Measurements from ENCODE around the gene FRMPD2.

The FRMPD2 gene

GRCh38 chr10:48274636-48275035, at the start of gene FRMPD2:
Gene FRMPD2, minus strand, starts transcription at chr10:48274696. Its CDS starts 129 bp downstream, at chr10:48274567.
- DNase-seq: no peak

GRCh38 chr10:48322017-48322416, 47.5 kb upstream of the FRMPD2 start:
- DNase-seq: no peak

GRCh38 chr10:48317321-48317990, 43.0 kb upstream of the FRMPD2 start:
- DNase-seq: no peak

DNA sequence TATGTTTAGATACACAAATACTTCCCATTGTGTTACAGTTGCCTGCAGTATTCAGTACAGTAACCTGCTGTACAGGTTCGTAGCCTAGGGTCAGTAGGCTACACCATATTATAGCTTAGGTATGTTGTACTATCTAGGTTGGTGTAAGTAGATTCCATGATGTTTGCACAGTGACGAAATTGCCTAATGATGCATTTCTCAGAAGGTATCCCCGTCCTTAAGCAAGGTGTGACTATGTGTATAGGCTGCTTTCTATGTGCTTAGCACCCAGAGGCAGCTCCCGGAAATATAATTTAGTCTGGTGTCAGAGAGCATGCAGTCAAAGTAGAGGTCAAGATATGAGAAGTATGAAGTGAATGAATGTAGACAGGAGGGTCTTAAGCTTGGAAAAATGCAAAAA, 41.7 kb upstream of the FRMPD2 start:
- DNase-seq: no peak

GRCh38 chr10:48314107-48314506, 39.6 kb upstream of the FRMPD2 start:
- DNase-seq: no peak

- DNase-seq: peak in 1 of 2 experiments; percentile 8
These were observed 35.3 kb upstream of the FRMPD2 start for GRCh38 chr10:48309711-48310226.

GRCh38 chr10:48307711-48308018, 33.2 kb upstream of the FRMPD2 start:
- DNase-seq: no peak

GRCh38 chr10:48306870-48307710, 32.6 kb upstream of the FRMPD2 start:
- peak; percentile 29 to 71 for DNase-seq

DNA sequence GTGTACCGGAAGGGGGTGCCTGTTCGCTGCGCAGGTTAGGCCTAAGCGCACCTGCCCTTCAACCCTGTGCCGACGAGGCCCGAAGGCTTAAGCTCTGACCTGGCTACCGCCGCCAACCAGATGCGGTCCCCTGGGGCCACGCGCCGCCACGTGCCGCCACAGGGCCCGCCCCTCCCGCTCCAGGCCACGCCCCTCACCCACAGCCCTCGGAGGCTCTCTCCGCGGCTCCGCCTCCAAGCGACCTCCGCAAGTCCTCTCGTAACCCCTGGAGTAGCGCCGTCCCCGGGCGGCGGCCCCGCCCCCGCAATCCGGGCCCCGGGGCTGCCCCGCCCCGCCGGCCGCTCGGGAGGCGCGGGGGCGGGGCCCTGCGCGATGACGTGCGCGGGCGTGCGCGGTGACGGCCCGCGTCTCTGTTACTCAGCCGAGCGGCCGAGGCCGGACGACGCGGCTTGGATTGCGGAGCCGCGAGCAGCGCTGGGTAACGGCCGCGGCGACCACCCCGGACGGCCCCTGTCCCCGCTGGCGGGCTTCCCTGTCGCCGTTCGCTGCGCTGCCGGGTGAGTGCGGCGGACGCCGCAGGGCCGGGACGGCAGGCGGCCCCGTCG, 31.9 kb upstream of the FRMPD2 start, which contains the start of gene MAPK8:
TSS of gene MAPK8 (plus strand) at position 413 of the 605 bp plus-strand sequence. CDS start 94,984 bp downstream, outside the sequence.
- DNase-seq: peak; percentile 30 to 93

DNA sequence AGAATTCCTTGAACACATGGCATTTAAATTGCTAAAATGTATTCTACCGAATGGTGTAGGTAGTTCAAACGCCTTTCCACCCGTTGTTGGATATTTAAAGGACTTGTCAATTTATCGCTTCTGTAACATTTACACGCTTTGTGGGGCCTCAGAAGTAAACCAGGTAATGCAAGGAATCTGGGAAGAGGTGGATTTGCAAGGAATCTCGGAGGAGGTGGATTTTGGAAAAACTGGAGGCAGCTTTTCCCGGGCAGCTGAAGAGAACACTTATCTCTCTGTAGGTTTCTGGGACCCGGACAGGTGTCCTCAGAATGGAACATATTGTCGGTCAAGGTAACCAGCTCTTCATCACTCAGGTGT, 31.4 kb upstream of the FRMPD2 start:
- no peak for DNase-seq

DNA sequence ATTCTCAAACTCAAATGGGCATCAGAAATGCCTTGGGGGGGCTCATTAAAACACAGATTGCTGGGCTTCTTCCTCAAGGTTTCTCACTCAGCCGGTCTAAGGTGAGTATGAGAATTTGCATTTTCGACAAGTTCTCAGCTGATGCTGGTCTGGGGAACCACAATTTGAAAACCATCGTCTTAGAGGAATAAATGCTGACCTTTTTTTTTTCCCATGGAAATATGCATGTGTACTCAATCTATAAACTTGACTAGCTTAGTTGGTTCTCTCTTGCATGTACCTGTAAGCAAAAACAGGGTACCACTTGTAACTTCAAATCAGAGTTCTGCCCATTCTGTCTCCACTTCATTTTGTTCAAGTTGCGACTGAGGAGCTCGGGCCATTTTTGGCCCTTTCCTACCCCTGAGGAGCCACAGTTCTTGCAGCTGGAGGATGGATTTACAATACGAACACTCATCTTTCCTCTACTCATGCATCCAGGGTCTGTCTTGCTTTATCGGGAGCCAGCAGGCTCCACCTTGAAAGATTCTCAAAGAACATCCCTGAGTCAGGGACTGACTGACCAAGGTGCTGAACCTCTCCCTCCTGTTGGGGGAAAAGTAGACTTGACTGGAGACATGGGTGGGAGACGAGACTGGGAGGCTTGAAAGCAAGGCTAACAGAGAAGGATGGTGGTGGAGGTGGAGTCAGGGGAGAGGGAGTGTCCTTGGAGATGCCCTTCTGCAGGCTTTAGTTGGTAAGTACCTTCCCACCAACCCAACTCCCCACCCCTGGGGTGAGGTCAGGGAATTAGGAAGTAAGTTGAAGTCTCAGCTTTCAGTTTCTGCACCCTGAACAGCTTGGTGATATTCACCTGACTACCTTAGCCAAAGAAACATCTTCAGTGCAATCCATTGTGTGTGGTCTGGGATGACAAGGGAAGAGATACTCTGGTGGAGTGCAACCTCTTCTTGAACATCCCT, 28.3 kb upstream of the FRMPD2 start:
- DNase-seq: no peak

DNA sequence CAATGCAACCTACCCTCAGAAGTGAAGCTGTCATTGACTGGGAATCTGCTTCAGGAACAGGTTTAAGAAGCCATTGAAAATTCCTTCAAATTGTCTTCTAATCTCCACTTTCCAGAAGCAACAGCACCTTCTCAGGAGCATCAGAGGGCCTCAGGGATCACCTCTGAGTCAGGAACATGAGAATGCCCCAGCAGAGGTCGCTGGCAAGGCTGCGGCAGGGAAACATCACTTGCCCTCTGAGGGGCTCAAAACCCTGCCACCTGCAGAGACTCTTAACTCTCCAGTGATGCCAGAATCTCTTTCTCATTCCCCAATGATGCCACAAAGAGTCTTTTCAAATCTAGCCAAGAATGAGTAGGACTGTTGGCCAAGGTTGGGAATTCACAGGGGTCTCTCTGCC, 26.1 kb upstream of the FRMPD2 start:
- DNase-seq: no peak

GRCh38 chr10:48299692-48300091, 25.2 kb upstream of the FRMPD2 start:
- DNase-seq: no peak

GRCh38 chr10:48299066-48299465, 24.6 kb upstream of the FRMPD2 start:
- no peak for DNase-seq

DNA sequence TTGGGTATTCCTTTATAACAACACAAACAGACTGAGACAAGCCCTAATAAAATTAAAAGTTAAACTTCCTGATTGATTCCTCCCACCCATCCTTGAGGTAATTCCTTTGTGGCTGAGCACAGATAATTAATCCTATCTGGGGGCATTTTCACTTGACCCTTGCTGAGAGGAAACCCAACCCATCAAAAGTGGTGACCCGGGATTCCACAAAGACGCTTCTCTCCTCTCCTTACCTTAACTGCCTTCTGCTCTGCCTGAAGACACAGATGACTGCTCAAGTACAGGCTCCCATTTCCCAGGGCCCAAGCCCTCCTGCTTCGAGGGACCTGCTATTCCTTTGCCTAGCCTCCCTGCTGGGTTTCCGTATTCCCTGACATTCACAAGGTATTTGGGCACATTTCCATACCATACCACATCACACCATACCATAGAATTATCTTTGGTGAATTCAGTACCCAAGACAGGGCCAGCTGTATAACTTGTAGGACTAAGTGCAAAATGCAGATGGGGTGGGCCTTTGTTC, 22.1 kb upstream of the FRMPD2 start:
- no peak for DNase-seq

DNA sequence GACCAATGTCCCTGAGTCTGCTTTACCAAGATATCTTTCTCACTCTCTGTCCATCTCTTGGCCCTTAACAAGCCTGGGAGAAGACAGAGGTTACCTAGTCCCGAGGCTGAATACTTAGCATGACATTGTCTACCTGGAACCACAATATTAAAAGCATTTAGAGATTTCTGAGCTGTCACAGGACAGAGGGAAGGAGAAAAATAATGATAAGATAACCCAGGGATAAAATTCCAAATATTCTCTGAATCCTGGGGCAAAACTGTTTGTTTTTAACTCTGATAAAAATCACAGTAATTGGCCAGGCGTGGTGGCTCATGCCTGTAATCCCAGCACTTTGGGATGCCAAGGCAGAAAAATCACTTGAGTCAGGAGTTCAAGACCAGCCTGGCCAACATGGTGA, 19.9 kb upstream of the FRMPD2 start:
- DNase-seq: no peak

DNA sequence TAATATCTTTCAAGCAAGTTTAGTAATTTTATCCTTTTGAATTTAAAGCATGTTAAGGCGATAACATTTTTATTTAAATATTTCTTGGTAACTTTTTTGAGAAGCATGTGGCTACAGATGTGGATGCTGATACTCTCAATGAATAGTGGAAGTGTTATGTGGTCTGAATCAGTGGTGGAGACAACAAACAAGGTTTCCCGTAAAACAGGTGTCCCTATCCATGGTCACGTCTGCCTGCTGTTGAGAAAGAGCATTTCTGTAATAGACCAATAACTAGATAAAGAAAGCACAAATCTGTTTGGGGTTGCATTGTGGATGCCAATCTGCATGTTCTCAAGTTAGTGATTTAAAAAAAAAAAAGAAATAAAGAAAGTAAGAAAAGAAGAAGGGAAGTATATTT, 18.1 kb upstream of the FRMPD2 start:
- DNase-seq: no peak

DNA sequence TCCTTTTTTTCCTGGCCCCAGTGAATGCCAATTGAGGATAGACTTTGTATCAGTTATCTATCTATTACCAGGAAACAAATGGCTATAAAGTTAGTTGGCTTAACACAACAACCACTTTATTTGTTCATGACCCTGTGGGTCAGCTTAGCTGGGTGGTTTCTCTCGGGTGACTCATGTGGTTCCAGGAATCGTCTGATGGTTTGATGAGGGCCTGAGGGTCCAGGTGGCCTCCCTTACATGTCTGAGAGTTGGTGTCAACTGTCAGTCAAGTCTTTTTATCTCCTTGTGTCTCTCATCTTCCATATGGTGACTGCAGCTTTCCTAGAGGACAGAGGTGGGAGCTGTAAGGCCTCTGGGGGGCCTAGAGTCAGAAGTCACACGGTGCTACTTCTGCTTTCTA, 16.7 kb upstream of the FRMPD2 start:
- DNase-seq: no peak

DNA sequence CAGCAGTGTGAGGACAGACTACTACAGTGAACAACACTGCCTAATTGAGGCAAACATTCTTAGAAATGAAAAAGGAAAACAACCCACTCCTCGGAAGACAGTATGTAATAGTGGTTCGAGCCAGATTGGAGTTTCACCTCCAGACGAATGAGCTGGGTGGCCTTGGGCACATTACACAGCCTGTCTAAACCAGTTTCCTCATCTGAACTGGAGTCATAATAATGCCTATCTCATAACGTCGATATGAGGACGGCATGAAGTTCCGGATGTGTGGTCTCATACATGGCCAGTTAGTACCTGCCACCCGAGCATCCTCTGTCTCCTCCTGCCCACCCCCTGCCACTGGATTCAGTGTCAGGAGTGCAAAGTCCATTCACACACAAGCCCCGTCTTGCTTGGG, 15.8 kb upstream of the FRMPD2 start:
- DNase-seq: no peak

- peak; percentile 23 to 54 for DNase-seq
These were observed 15.2 kb upstream of the FRMPD2 start for GRCh38 chr10:48289501-48290238.

GRCh38 chr10:48288661-48289060, 14.2 kb upstream of the FRMPD2 start:
- DNase-seq: no peak

Data from NCI-H526 (cell line).